ENCODE results near the gene SDC3.
"Not testable (repeated sequence)": the region's sequence is repeated elsewhere in the genome, so short reads cannot be mapped to it uniquely, and the experiment has no call there.

Gene SDC3

GRCh38 chr1:30868833-30869435, 39.6 kb downstream of the SDC3 start:
- H3K27me3 ChIP-seq (ENCODE audit: control insufficient read depth, insufficient read depth, low read length), result no peaks in the 10 kb centered on the region
- no peaks in the 10 kb centered on the region for H3K4me1 ChIP-seq (ENCODE audit: control insufficient read depth, insufficient read depth, low read length)
- no peak overlapping the region for H3K4me3 ChIP-seq (ENCODE audit: low read length)
- peaks cover 13% of the 10 kb centered on the region for H3K9me3 ChIP-seq (replicated peaks; ENCODE audit: low read length)
- peaks cover 22% of the 10 kb centered on the region for H3K36me3 ChIP-seq (ENCODE audit: insufficient read depth, low read length)
- H3K4me2 ChIP-seq (ENCODE audit: low read length), result no peak overlapping the region
- H3K9ac ChIP-seq (ENCODE audit: low read depth, low read length), result no peak overlapping the region

DNA sequence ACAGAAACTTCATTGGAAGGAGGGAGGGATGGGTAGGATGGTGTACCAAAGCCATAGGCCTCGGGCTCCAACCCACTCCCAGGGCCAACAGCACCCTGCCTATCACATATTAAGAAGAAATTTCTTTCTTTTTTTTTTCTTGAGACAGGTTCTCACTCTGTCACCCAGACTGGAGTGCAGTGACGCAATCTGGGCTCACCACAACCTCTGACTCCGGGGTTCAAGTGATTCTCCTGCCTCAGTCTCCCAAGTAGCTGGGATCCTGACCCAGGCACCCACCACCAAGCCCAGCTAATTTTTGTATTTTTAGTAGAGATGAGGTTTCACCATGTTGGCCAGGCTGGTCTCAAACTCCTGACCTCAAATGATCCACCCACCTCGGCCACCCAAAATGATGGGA, 40.5 kb downstream of the SDC3 start:
- H3K27me3 ChIP-seq (ENCODE audit: control insufficient read depth, insufficient read depth, low read length); H3K9ac ChIP-seq (ENCODE audit: low read depth, low read length); H3K9me3 ChIP-seq (replicated peaks; ENCODE audit: low read length); H3K4me3 ChIP-seq (ENCODE audit: low read length); H3K4me2 ChIP-seq (ENCODE audit: low read length); H3K4me1 ChIP-seq (ENCODE audit: control insufficient read depth, insufficient read depth, low read length): not testable (repeated sequence)
- peaks cover 14% of the 10 kb centered on the region for H3K36me3 ChIP-seq (ENCODE audit: insufficient read depth, low read length)

- H3K9me3 ChIP-seq (replicated peaks; ENCODE audit: low read length), result peaks cover 2% of the 10 kb centered on the region
- H3K4me1 ChIP-seq (ENCODE audit: control insufficient read depth, insufficient read depth, low read length), result no peaks in the 10 kb centered on the region
- no peak overlapping the region for H3K4me2 ChIP-seq (ENCODE audit: low read length)
- peaks cover 8% of the 10 kb centered on the region for H3K36me3 ChIP-seq (ENCODE audit: insufficient read depth, low read length)
- H3K9ac ChIP-seq (ENCODE audit: low read depth, low read length), result no peak overlapping the region
- H3K4me3 ChIP-seq (ENCODE audit: low read length), result no peak overlapping the region
- H3K27me3 ChIP-seq (ENCODE audit: control insufficient read depth, insufficient read depth, low read length), result no peaks in the 10 kb centered on the region
Measured at GRCh38 chr1:30867537-30867936, 41.0 kb downstream of the SDC3 start.

GRCh38 chr1:30866594-30866993, 42.0 kb downstream of the SDC3 start:
- no peaks in the 10 kb centered on the region for H3K9me3 ChIP-seq (replicated peaks; ENCODE audit: low read length)
- no peak overlapping the region for H3K4me2 ChIP-seq (ENCODE audit: low read length)
- no peak overlapping the region for H3K9ac ChIP-seq (ENCODE audit: low read depth, low read length)
- H3K27me3 ChIP-seq (ENCODE audit: control insufficient read depth, insufficient read depth, low read length), result no peaks in the 10 kb centered on the region
- H3K4me1 ChIP-seq (ENCODE audit: control insufficient read depth, insufficient read depth, low read length), result no peaks in the 10 kb centered on the region
- H3K36me3 ChIP-seq (ENCODE audit: insufficient read depth, low read length), result no peaks in the 10 kb centered on the region
- no peak overlapping the region for H3K4me3 ChIP-seq (ENCODE audit: low read length)

GRCh38 chr1:30864681-30865080, 43.9 kb downstream of the SDC3 start:
- Histone ChIP-seq H3K27me3 (ENCODE audit: control insufficient read depth, insufficient read depth, low read length) (no peaks in the 10 kb centered on the region), H3K4me2 (ENCODE audit: low read length) (no peak overlapping the region), H3K4me1 (ENCODE audit: control insufficient read depth, insufficient read depth, low read length) (no peaks in the 10 kb centered on the region), H3K9me3 (replicated peaks; ENCODE audit: low read length) (no peaks in the 10 kb centered on the region), H3K4me3 (ENCODE audit: low read length) (no peak overlapping the region), H3K36me3 (ENCODE audit: insufficient read depth, low read length) (no peaks in the 10 kb centered on the region), H3K9ac (ENCODE audit: low read depth, low read length) (no peak overlapping the region)

DNA sequence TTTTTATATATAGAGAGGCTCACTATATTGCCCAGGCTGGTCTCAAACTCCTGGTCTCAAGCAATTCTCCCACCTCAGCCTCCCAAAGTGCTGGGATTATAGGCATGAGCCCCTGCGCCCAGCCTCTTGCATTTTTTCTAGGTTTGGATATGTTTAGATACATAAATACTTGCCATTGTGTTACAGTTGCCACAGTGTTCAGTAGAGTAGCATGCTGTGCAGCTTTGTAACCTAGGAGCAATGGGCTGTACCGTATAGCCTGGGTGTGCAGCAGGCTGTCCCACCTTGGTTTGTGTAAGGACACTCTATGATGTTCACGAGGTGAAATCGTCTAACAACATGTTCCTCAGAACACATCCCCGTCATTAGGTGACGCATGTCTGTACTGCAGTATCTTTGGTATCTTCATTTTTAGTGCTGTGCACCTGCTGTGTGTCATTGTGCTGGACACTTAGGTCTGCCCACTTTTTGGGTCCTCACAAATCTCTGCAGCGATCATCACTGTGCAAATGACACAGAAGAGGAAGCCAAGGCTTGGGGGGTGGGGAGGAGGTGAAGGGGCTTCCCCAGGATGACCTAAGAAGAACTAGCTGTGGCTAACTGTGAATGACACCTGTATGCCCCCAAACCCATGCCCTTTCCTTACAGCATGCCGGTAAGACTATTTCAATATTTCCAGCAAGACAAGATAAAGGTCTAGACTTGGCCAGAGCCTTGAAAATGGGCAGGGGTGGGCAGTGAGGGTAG, 44.5 kb downstream of the SDC3 start:
- Histone ChIP-seq H3K36me3 (ENCODE audit: insufficient read depth, low read length) (no peaks in the 10 kb centered on the region), H3K27me3 (ENCODE audit: control insufficient read depth, insufficient read depth, low read length) (no peaks in the 10 kb centered on the region), H3K4me2 (ENCODE audit: low read length) (no peak overlapping the region), H3K9ac (ENCODE audit: low read depth, low read length) (no peak overlapping the region), H3K9me3 (replicated peaks; ENCODE audit: low read length) (no peaks in the 10 kb centered on the region), H3K4me3 (ENCODE audit: low read length) (no peak overlapping the region), H3K4me1 (ENCODE audit: control insufficient read depth, insufficient read depth, low read length) (peaks cover 2% of the 10 kb centered on the region)

- H3K4me1 ChIP-seq (ENCODE audit: control insufficient read depth, insufficient read depth, low read length), result peaks cover 11% of the 10 kb centered on the region
- H3K36me3 ChIP-seq (ENCODE audit: insufficient read depth, low read length), result no peaks in the 10 kb centered on the region
- H3K27me3 ChIP-seq (ENCODE audit: control insufficient read depth, insufficient read depth, low read length), result peaks cover 5% of the 10 kb centered on the region
- H3K9me3 ChIP-seq (replicated peaks; ENCODE audit: low read length), result no peaks in the 10 kb centered on the region
- no peak overlapping the region for H3K4me2 ChIP-seq (ENCODE audit: low read length)
- no peak overlapping the region for H3K4me3 ChIP-seq (ENCODE audit: low read length)
- H3K9ac ChIP-seq (ENCODE audit: low read depth, low read length), result no peak overlapping the region
Measured at GRCh38 chr1:30860320-30860652, 48.3 kb downstream of the SDC3 start.

- Histone ChIP-seq H3K27me3 (ENCODE audit: control insufficient read depth, insufficient read depth, low read length) (peaks cover 9% of the 10 kb centered on the region), H3K9ac (ENCODE audit: low read depth, low read length) (no peak overlapping the region), H3K36me3 (ENCODE audit: insufficient read depth, low read length) (no peaks in the 10 kb centered on the region), H3K4me1 (ENCODE audit: control insufficient read depth, insufficient read depth, low read length) (peaks cover 11% of the 10 kb centered on the region), H3K4me3 (ENCODE audit: low read length) (no peak overlapping the region), H3K4me2 (ENCODE audit: low read length) (no peak overlapping the region), H3K9me3 (replicated peaks; ENCODE audit: low read length) (no peaks in the 10 kb centered on the region)
Measured at GRCh38 chr1:30857964-30858363, 50.6 kb downstream of the SDC3 start.

GRCh38 chr1:30857062-30857461, 51.5 kb downstream of the SDC3 start:
- Histone ChIP-seq H3K36me3 (ENCODE audit: insufficient read depth, low read length) (no peaks in the 10 kb centered on the region), H3K4me2 (ENCODE audit: low read length) (no peak overlapping the region), H3K9ac (ENCODE audit: low read depth, low read length) (no peak overlapping the region), H3K4me3 (ENCODE audit: low read length) (no peak overlapping the region), H3K27me3 (ENCODE audit: control insufficient read depth, insufficient read depth, low read length) (peaks cover 9% of the 10 kb centered on the region), H3K4me1 (ENCODE audit: control insufficient read depth, insufficient read depth, low read length) (peaks cover 11% of the 10 kb centered on the region), H3K9me3 (replicated peaks; ENCODE audit: low read length) (no peaks in the 10 kb centered on the region)

DNA sequence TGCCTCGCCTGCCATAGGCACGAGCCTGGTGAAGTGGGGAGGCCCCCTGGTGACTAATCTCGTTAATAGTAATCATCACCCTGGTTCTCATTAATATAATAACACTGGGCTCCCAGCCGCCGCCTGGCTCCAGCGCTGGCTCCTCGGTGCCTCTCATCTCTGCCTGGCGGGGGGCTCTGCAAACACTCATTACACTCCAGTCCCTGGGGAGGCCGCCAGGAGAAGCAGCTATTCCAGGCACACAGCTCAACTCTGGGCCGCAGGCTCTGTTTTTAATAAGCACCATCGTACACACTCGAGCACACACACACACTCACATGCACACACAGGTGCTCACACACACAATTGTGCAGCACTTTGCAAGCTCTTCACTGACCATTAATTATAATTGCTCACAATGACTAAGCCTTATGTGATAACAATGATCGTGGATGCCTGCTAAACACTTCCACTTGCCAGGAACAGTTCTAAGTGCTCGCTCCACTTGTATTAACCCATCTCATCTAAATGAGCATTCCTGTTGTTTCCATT, 52.2 kb downstream of the SDC3 start:
- Histone ChIP-seq H3K9me3 (replicated peaks; ENCODE audit: low read length) (no peaks in the 10 kb centered on the region), H3K4me3 (ENCODE audit: low read length) (no peak overlapping the region), H3K4me1 (ENCODE audit: control insufficient read depth, insufficient read depth, low read length) (peaks cover 11% of the 10 kb centered on the region), H3K9ac (ENCODE audit: low read depth, low read length) (no peak overlapping the region), H3K27me3 (ENCODE audit: control insufficient read depth, insufficient read depth, low read length) (peaks cover 9% of the 10 kb centered on the region), H3K36me3 (ENCODE audit: insufficient read depth, low read length) (no peaks in the 10 kb centered on the region), H3K4me2 (ENCODE audit: low read length) (no peak overlapping the region)

DNA sequence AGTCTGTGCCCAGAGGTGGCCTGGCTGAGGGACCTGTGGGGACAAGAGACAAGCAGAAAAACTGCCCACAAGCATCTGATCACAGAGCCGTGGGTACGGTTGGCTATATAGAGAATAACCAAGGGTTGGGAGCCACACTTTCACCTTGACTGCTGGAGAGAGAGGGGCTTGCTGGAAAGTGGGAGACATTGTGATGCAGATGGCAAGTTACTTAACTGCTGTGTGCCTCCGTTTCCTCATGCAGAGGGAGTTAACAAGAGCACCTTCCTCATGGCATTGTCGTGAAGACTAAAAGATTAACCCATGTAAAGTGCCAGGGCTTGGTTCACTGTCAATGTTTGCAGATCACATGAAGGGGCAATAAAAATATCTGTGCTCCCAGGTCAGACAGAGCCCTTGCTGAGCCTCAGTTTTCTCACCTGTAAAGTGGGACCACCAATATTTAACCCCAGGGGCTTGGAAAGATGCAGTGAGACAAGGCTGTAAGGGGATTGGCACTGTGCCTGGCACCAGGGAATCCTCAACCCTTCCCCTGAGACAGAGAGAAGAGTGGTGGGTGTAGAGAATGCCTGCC, 52.8 kb downstream of the SDC3 start:
- H3K9me3 ChIP-seq (replicated peaks; ENCODE audit: low read length), result no peaks in the 10 kb centered on the region

GRCh38 chr1:30853350-30853749, 55.2 kb downstream of the SDC3 start:
- H3K4me1 ChIP-seq (ENCODE audit: control insufficient read depth, insufficient read depth, low read length), result peaks cover 3% of the 10 kb centered on the region
- H3K9me3 ChIP-seq (replicated peaks; ENCODE audit: low read length), result no peaks in the 10 kb centered on the region
- peaks cover 15% of the 10 kb centered on the region for H3K27me3 ChIP-seq (ENCODE audit: control insufficient read depth, insufficient read depth, low read length)
- H3K4me2 ChIP-seq (ENCODE audit: low read length), result no peak overlapping the region
- no peaks in the 10 kb centered on the region for H3K36me3 ChIP-seq (ENCODE audit: insufficient read depth, low read length)
- H3K4me3 ChIP-seq (ENCODE audit: low read length), result no peak overlapping the region
- H3K9ac ChIP-seq (ENCODE audit: low read depth, low read length), result no peak overlapping the region

More for the DNA sequence above, 52.8 kb downstream of the SDC3 start:
- Histone ChIP-seq H3K36me3 (ENCODE audit: insufficient read depth, low read length) (no peaks in the 10 kb centered on the region), H3K9ac (ENCODE audit: low read depth, low read length) (no peak overlapping the region), H3K4me1 (ENCODE audit: control insufficient read depth, insufficient read depth, low read length) (peaks cover 11% of the 10 kb centered on the region), H3K4me3 (ENCODE audit: low read length) (no peak overlapping the region), H3K4me2 (ENCODE audit: low read length) (no peak overlapping the region), H3K27me3 (ENCODE audit: control insufficient read depth, insufficient read depth, low read length) (peaks cover 9% of the 10 kb centered on the region)

Data from skeletal muscle satellite cell (primary cell).